ENCODE measurements around the gene KATNAL2.

KATNAL2 gene

DNA sequence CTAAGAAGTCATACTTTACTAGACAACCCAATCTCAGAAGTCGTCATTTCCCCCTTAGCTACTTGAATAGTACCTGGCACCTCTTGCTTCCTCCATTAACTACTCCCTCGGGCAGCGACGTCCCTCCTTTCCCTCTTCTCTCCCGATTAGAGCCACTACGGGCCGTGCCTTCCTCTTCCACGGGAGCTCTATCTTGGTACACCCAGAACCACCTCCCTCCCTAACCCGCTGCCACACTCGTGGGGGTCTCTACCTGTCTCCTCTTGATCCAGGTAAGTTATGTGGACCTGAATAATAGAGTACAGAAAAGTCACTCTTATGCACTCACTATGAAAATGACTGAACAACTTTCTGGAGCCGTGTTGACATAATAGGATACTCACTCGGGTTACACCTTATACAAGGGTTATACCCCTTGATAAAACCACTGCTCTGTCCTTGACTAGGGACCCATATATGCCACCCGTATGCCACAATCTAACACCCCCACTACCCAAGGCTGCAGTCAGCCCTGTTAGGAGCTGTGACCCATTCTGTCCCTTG, 233.5 kb downstream of the KATNAL2 start:
- ATAC-seq: peak; percentile 34
- TF ChIP-seq PPARA (CRISPR knock-in tag; IDR thresholded peaks at IDR 0.05; ENCODE audit: borderline replicate concordance) (no peak), RARB (CRISPR knock-in tag; IDR thresholded peaks at IDR 0.05) (no peak), ARNTL (CRISPR knock-in tag; IDR thresholded peaks at IDR 0.05; ENCODE audit: borderline replicate concordance, low read depth) (no peak), SNAI2 (CRISPR knock-in tag; IDR thresholded peaks at IDR 0.05) (no peak)

DNA sequence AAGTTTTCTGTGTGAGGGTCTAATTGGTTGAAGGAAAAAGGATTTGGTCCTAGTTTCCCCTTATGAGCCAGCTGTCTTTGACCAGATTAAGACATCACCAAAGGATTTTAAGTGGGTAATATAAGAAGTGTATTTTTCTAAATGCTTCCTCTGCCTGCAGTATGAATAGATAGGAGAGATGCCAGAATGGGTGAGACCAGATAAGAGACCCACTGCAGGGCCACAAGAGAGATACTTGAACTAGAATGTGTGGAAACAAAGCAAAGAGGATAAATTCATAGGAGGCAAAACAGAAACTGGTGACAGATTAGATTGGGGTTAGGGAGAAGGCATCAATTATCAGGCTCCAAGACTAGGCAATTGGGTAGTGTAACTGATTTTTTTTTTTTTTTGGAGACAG, 234.0 kb downstream of the KATNAL2 start:
- TF ChIP-seq CSDC2 (CRISPR knock-in tag; IDR thresholded peaks at IDR 0.05) (no peak), TCF4 (CRISPR knock-in tag; IDR thresholded peaks at IDR 0.05; ENCODE audit: borderline replicate concordance) (no peak), ZC3H10 (CRISPR knock-in tag; IDR thresholded peaks at IDR 0.05) (no peak), ISL1 (CRISPR knock-in tag; IDR thresholded peaks at IDR 0.05) (no peak), ZNF565 (CRISPR knock-in tag; conservative IDR thresholded peaks at IDR 0.05; ENCODE audit: low read depth) (no peak), BACH2 (CRISPR knock-in tag; IDR thresholded peaks at IDR 0.05; ENCODE audit: borderline replicate concordance) (no peak), TOX (CRISPR knock-in tag; IDR thresholded peaks at IDR 0.05; ENCODE audit: borderline replicate concordance) (no peak), ZFP3 (CRISPR knock-in tag; IDR thresholded peaks at IDR 0.05) (no peak)
- TF ChIP-seq, protein P1, sequence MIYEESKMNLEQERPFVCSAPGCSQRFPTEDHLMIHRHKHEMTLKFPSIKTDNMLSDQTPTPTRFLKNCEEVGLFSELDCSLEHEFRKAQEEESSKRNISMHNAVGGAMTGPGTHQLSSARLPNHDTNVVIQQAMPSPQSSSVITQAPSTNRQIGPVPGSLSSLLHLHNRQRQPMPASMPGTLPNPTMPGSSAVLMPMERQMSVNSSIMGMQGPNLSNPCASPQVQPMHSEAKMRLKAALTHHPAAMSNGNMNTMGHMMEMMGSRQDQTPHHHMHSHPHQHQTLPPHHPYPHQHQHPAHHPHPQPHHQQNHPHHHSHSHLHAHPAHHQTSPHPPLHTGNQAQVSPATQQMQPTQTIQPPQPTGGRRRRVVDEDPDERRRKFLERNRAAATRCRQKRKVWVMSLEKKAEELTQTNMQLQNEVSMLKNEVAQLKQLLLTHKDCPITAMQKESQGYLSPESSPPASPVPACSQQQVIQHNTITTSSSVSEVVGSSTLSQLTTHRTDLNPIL (CRISPR knock-in tag; IDR thresholded peaks at IDR 0.05; ENCODE audit: low read depth): no peak
- TF ChIP-seq, protein P2, sequence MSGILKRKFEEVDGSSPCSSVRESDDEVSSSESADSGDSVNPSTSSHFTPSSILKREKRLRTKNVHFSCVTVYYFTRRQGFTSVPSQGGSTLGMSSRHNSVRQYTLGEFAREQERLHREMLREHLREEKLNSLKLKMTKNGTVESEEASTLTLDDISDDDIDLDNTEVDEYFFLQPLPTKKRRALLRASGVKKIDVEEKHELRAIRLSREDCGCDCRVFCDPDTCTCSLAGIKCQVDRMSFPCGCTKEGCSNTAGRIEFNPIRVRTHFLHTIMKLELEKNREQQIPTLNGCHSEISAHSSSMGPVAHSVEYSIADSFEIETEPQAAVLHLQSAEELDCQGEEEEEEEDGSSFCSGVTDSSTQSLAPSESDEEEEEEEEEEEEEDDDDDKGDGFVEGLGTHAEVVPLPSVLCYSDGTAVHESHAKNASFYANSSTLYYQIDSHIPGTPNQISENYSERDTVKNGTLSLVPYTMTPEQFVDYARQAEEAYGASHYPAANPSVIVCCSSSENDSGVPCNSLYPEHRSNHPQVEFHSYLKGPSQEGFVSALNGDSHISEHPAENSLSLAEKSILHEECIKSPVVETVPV (CRISPR knock-in tag; IDR thresholded peaks at IDR 0.05): no peak
- TF ChIP-seq, protein P3, sequence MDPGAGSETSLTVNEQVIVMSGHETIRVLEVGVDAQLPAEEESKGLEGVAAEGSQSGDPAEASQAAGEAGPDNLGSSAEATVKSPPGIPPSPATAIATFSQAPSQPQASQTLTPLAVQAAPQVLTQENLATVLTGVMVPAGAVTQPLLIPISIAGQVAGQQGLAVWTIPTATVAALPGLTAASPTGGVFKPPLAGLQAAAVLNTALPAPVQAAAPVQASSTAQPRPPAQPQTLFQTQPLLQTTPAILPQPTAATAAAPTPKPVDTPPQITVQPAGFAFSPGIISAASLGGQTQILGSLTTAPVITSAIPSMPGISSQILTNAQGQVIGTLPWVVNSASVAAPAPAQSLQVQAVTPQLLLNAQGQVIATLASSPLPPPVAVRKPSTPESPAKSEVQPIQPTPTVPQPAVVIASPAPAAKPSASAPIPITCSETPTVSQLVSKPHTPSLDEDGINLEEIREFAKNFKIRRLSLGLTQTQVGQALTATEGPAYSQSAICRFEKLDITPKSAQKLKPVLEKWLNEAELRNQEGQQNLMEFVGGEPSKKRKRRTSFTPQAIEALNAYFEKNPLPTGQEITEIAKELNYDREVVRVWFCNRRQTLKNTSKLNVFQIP (CRISPR knock-in tag; IDR thresholded peaks at IDR 0.05; ENCODE audit: borderline replicate concordance, low read depth): no peak
- TF ChIP-seq, protein P4, sequence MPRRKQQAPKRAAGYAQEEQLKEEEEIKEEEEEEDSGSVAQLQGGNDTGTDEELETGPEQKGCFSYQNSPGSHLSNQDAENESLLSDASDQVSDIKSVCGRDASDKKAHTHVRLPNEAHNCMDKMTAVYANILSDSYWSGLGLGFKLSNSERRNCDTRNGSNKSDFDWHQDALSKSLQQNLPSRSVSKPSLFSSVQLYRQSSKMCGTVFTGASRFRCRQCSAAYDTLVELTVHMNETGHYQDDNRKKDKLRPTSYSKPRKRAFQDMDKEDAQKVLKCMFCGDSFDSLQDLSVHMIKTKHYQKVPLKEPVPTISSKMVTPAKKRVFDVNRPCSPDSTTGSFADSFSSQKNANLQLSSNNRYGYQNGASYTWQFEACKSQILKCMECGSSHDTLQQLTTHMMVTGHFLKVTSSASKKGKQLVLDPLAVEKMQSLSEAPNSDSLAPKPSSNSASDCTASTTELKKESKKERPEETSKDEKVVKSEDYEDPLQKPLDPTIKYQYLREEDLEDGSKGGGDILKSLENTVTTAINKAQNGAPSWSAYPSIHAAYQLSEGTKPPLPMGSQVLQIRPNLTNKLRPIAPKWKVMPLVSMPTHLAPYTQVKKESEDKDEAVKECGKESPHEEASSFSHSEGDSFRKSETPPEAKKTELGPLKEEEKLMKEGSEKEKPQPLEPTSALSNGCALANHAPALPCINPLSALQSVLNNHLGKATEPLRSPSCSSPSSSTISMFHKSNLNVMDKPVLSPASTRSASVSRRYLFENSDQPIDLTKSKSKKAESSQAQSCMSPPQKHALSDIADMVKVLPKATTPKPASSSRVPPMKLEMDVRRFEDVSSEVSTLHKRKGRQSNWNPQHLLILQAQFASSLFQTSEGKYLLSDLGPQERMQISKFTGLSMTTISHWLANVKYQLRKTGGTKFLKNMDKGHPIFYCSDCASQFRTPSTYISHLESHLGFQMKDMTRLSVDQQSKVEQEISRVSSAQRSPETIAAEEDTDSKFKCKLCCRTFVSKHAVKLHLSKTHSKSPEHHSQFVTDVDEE (CRISPR knock-in tag; IDR thresholded peaks at IDR 0.05): no peak
- ATAC-seq: no peak
